Keratinocyte (primary cell): Measurements from ENCODE around the gene GTSF1L.

Experiments
- EZH2 ChIP-seq: IDR thresholded peaks from one replicate; pipeline ENCODE4 v1.6.1; 2012; ENCODE audit warnings: inconsistent platforms, mild to moderate bottlenecking, low read length, moderate library complexity
- TF ChIP-seq, protein P1 (sequence below), 3 experiments: IDR thresholded peaks in 1 of 3; conservative IDR thresholded peaks in 1 of 3; optimal IDR thresholded peaks in 1 of 3; 2 replicates in 2 of 3; 3 replicates in 1 of 3; pipeline versions ENCODE3 to v1.5.1; 2011; ENCODE audit warnings: low read length in 3 of 3, mild to moderate bottlenecking in 3 of 3, moderate library complexity in 2 of 3, control low read depth in 1 of 3, inconsistent platforms in 1 of 3; ENCODE audit not compliant: insufficient read depth in 2 of 3; ENCODE audit errors: extremely low read depth in 1 of 3

GRCh38 chr20:43721429-43722152, 5.2 kb downstream of the GTSF1L start:
- TF ChIP-seq, protein P1, sequence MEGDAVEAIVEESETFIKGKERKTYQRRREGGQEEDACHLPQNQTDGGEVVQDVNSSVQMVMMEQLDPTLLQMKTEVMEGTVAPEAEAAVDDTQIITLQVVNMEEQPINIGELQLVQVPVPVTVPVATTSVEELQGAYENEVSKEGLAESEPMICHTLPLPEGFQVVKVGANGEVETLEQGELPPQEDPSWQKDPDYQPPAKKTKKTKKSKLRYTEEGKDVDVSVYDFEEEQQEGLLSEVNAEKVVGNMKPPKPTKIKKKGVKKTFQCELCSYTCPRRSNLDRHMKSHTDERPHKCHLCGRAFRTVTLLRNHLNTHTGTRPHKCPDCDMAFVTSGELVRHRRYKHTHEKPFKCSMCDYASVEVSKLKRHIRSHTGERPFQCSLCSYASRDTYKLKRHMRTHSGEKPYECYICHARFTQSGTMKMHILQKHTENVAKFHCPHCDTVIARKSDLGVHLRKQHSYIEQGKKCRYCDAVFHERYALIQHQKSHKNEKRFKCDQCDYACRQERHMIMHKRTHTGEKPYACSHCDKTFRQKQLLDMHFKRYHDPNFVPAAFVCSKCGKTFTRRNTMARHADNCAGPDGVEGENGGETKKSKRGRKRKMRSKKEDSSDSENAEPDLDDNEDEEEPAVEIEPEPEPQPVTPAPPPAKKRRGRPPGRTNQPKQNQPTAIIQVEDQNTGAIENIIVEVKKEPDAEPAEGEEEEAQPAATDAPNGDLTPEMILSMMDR (optimal IDR thresholded peaks at IDR 0.05 in 1 of 3, IDR thresholded peaks at IDR 0.05 in 1 of 3, conservative IDR thresholded peaks at IDR 0.05 in 1 of 3; ENCODE audit: extremely low read depth in 1 of 3, insufficient read depth in 2 of 3, low read length in 3 of 3), result no peak
- no peak for TF ChIP-seq EZH2
